OCI-LY7 (cell line): ENCODE results near the gene VPS8. TPM values are rescaled to one million over a fixed set of nuclear protein-coding genes. Genes with fewer than 3 reads are reported as not detected.

Experiments used
- BruUV-seq: library from RNA; stranded (reverse); fragments of 400-500 nt; replicated peaks from 2 replicates; lab custom pipeline; 2021; lab: Mats Ljungman, UMichigan
- CTCF ChIA-PET: fragments of 300-600 bp; sonication (Branson Sonifier 250); formaldehyde crosslinking; loops from one replicate; lab custom pipeline; 2022; ENCODE audit warnings: antibody characterized with exemption; ENCODE audit not compliant: unreplicated experiment; lab: Charles Lee
- POLR2A ChIA-PET: fragments of 300-600 bp; sonication (Branson Sonifier 250); formaldehyde crosslinking; loops from one replicate; lab custom pipeline; 2022; ENCODE audit warnings: antibody characterized with exemption; lab: Charles Lee
- DNase-seq: peaks from one replicate; pipeline ENCODE4 v3.0.0-alpha.2; 2015; ENCODE audit warnings: low spot score
- H2AFZ ChIP-seq: fragments of 200-600 bp; sonication (generic), shearing (Covaris generic); 2 replicates; pipeline ENCODE4 v1.6.1; 2014; ENCODE audit warnings: mild to moderate bottlenecking, antibody characterized with exemption, low read length, moderate library complexity
- H3K27ac ChIP-seq: fragments of 200-600 bp; sonication (generic); 2 replicates; pipeline ENCODE4 v1.5.1; 2014; ENCODE audit warnings: mixed run types, low read depth, mild to moderate bottlenecking, moderate library complexity, low read length, inconsistent platforms; ENCODE audit not compliant: poor library complexity, severe bottlenecking
- H3K36me3 ChIP-seq: fragments of 200-600 bp; sonication (generic); 2 replicates; pipeline ENCODE4 v1.6.1; 2014; ENCODE audit warnings: mild to moderate bottlenecking, antibody characterized with exemption, low read length, moderate library complexity, mixed read lengths; ENCODE audit not compliant: insufficient read depth
- H3K4me1 ChIP-seq: fragments of 200-600 bp; sonication (generic); 2 replicates; pipeline ENCODE4 v1.5.1; 2014; ENCODE audit warnings: mild to moderate bottlenecking, low read length; ENCODE audit not compliant: insufficient read depth, poor library complexity, severe bottlenecking
- H3K4me2 ChIP-seq: fragments of 200-600 bp; sonication (generic); 2 replicates; pipeline ENCODE4 v1.6.1; 2014; ENCODE audit warnings: mild to moderate bottlenecking, low read length
- H3K4me3 ChIP-seq: fragments of 200-600 bp; sonication (generic); 2 replicates; pipeline ENCODE4 v1.5.1; 2014; ENCODE audit warnings: mild to moderate bottlenecking, low read depth, low read length; ENCODE audit not compliant: poor library complexity, severe bottlenecking
- H3K79me2 ChIP-seq: fragments of 200-600 bp; sonication (generic); 2 replicates; pipeline ENCODE4 v1.6.1; 2016; ENCODE audit warnings: low read depth, mild to moderate bottlenecking, low read length, moderate library complexity, mixed read lengths; ENCODE audit not compliant: insufficient read depth
- H3K9me2 ChIP-seq: fragments of 200-600 bp; sonication (generic); 2 replicates; pipeline ENCODE4 v1.6.1; 2016; ENCODE audit warnings: mild to moderate bottlenecking, low read length, mixed read lengths; ENCODE audit not compliant: insufficient read depth
- H3K9me3 ChIP-seq: fragments of 200-600 bp; sonication (generic); 2 replicates; pipeline ENCODE4 v1.6.1; 2014; ENCODE audit warnings: mild to moderate bottlenecking, mixed run types, low read length, mixed read lengths
- H4K20me1 ChIP-seq: fragments of 200-600 bp; sonication (generic); 2 replicates; pipeline ENCODE4 v1.6.1; 2014; ENCODE audit warnings: mild to moderate bottlenecking, antibody characterized with exemption, low read length, moderate library complexity, mixed read lengths; ENCODE audit not compliant: insufficient read depth
- EZH2phosphoT487 ChIP-seq: fragments of 200-600 bp; sonication (generic); IDR thresholded peaks from 2 replicates; pipeline ENCODE4 v1.6.1; 2018; ENCODE audit warnings: low read depth, borderline replicate concordance, mild to moderate bottlenecking, mixed run types, antibody characterized with exemption, low read length, moderate library complexity, mixed read lengths
- intact Hi-C: fragments of 100-400 bp; cut with micrococcal nuclease; formaldehyde crosslinking; loops from one replicate; pipeline ENCODE4 v1.10.0; 2022; ENCODE audit not compliant: unreplicated experiment
- total RNA-seq, 2 experiments: library from RNA; depleted of rRNA in 1 of 2; stranded (reverse); fragments of >200 nt in 1 of 2; shearing (Covaris generic) in 1 of 2; gene quantifications; 2 replicates each; pipeline ENCODE4 v1.2.3, GENCODE V29; 2014 to 2022
- TF ChIP-seq, protein P1 (sequence below): fragments of 200-600 bp; sonication (generic); conservative IDR thresholded peaks from 2 replicates; pipeline ENCODE4 v1.5.1; 2014; ENCODE audit warnings: mild to moderate bottlenecking, antibody characterized with exemption, low read length, moderate library complexity, mixed read lengths

The VPS8 gene
- total RNA-seq, 2 experiments from 2014 or later = 33.5 to 44.9 TPM

- Histone ChIP-seq H2AFZ (no peak overlapping the region), H3K9me3 (no peaks in the 10 kb centered on the region), H3K9me2 (no peaks in the 10 kb centered on the region), H3K4me1 (no peaks in the 10 kb centered on the region), H3K79me2 (no peaks in the 10 kb centered on the region), H3K4me2 (no peak overlapping the region), H4K20me1 (no peaks in the 10 kb centered on the region), H3K4me3 (no peak overlapping the region), H3K27ac (no peak overlapping the region), H3K36me3 (no peaks in the 10 kb centered on the region)
- no peak for TF ChIP-seq EZH2phosphoT487
- TF ChIP-seq, protein P1, sequence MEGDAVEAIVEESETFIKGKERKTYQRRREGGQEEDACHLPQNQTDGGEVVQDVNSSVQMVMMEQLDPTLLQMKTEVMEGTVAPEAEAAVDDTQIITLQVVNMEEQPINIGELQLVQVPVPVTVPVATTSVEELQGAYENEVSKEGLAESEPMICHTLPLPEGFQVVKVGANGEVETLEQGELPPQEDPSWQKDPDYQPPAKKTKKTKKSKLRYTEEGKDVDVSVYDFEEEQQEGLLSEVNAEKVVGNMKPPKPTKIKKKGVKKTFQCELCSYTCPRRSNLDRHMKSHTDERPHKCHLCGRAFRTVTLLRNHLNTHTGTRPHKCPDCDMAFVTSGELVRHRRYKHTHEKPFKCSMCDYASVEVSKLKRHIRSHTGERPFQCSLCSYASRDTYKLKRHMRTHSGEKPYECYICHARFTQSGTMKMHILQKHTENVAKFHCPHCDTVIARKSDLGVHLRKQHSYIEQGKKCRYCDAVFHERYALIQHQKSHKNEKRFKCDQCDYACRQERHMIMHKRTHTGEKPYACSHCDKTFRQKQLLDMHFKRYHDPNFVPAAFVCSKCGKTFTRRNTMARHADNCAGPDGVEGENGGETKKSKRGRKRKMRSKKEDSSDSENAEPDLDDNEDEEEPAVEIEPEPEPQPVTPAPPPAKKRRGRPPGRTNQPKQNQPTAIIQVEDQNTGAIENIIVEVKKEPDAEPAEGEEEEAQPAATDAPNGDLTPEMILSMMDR = no peak
- CTCF ChIA-PET = no interaction called here
- no TSS peak for BruUV-seq
- DNase-seq = no peak
- intact Hi-C loops = loop anchor here (10.0 kb wide), 1 partner anchor 196 kb away; no protein-coding TSS in a partner anchor
- POLR2A ChIA-PET = interaction anchor here (1.5 kb wide), 1 partner anchor 20 kb away, joined by 3 read pairs; no protein-coding TSS in a partner anchor
These were observed 258.7 kb downstream of the VPS8 start for GRCh38 chr3:185070491-185071286.

GRCh38 chr3:185071287-185071800, 259.4 kb downstream of the VPS8 start:
- BruUV-seq = no TSS peak
- no peaks in the 10 kb centered on the region for H3K4me1 ChIP-seq
- no peaks in the 10 kb centered on the region for H4K20me1 ChIP-seq
- H3K36me3 ChIP-seq = no peaks in the 10 kb centered on the region
- no peak overlapping the region for H3K4me3 ChIP-seq
- POLR2A ChIA-PET = interaction anchor here (1.5 kb wide), 1 partner anchor 19 kb away, joined by 3 read pairs; no protein-coding TSS in a partner anchor
- TF ChIP-seq, protein P1 = no peak
- TF ChIP-seq EZH2phosphoT487 = no peak
- no peak overlapping the region for H2AFZ ChIP-seq
- no peak for DNase-seq
- no peaks in the 10 kb centered on the region for H3K79me2 ChIP-seq
- H3K9me2 ChIP-seq = no peaks in the 10 kb centered on the region
- H3K27ac ChIP-seq = no peak overlapping the region
- no peaks in the 10 kb centered on the region for H3K9me3 ChIP-seq
- CTCF ChIA-PET = no interaction called here
- intact Hi-C loops = loop anchor here (10.0 kb wide), 1 partner anchor 197 kb away; no protein-coding TSS in a partner anchor
- H3K4me2 ChIP-seq = no peak overlapping the region

- Histone ChIP-seq H3K27ac (no peak overlapping the region), H3K9me2 (no peaks in the 10 kb centered on the region), H3K79me2 (no peaks in the 10 kb centered on the region), H3K36me3 (no peaks in the 10 kb centered on the region), H3K4me3 (no peak overlapping the region), H2AFZ (no peak overlapping the region), H4K20me1 (no peaks in the 10 kb centered on the region), H3K4me1 (no peaks in the 10 kb centered on the region), H3K4me2 (no peak overlapping the region), H3K9me3 (no peaks in the 10 kb centered on the region)
- BruUV-seq = no TSS peak
- CTCF ChIA-PET = no interaction called here
- TF ChIP-seq EZH2phosphoT487 = no peak
- TF ChIP-seq, protein P1 = no peak
- POLR2A ChIA-PET = no interaction called here
- intact Hi-C loops = loop anchor here (10.0 kb wide), 1 partner anchor 201 kb away; no protein-coding TSS in a partner anchor
- DNase-seq = no peak
These were observed 263.6 kb downstream of the VPS8 start for GRCh38 chr3:185075547-185075946.
